Measurements from ENCODE around the gene MYO19. TPM values are rescaled to one million over a fixed set of nuclear protein-coding genes. Genes with fewer than 3 reads are reported as not detected.
"Not testable (repeated sequence)": the region's sequence is repeated elsewhere in the genome, so short reads cannot be mapped to it uniquely, and the experiment has no call there.

Gene MYO19
- total RNA-seq, 1 experiment from 2014 or later, result 64.8 TPM

DNA sequence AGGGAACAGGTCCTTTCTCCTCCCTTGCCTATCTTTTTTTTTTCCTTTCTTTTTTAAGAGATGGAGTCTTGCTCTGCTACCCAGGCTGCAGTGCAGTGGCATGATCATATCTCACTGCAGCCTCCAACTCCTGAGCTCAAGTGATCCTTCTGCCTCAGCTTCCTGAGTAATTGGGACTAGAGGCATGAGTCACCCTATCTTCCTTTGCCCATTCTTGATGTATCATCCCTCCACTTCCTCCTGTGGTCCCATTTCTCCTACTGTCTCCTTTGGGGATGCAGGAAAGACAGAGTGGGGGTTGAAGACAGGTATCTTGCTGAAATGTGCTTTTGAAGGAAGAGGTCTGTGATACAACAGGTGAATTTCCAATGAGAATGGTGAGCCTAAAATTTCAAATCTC lies 5.5 kb downstream of the MYO19 start:
- peak; percentile 80 for DNase-seq (ENCODE audit: low spot score)

DNA sequence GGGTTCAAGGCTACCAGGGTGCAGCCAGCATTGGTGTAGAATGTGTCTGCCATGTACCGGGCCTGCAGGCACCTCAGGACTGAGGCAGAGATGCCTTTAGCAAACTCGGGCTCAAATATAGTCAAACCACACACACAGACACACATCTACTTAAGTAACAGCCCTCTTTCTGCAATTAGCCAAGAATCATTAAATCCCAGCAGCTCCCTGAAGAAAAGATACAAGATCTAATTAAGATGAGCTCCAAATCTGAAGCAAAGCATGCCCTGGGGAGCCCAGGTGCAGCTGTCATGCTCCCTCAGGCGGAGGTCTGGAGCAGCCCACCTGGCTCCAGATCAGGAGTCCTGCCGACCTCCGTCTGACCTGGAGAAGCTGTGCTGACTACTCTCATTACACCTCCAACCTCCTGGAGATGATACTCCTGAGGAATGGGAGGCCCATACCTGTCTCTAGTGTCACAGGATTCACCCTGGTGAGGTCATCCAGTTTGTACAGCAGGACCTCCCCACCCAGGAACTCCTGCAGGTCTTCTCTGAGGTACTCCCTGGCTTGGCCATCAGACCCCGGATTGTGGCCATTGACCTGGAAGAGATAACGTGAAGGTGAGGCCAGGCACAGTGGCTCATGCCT lies 6.9 kb downstream of the MYO19 start:
- DNase-seq (ENCODE audit: low spot score), result no peak

DNA sequence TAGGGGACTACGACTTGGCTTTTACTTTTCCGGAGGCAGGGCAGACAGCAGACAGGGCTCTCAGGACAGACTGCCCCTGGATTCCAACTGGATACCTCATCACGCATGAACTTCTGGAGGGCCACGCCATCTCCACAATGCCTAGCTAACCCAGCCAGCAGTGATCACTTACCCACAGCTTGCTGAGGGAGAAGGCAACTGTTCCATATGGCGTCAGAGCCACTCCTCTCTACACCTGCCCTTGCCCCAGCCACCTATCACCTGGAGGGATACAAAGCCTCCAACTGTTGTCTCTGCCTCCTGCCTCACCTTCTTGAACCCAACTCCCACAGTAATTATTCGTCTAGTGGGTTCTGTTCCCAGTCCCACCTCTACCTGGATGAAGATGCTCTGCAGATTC lies 8.8 kb downstream of the MYO19 start:
- no peak for DNase-seq (ENCODE audit: low spot score)

DNA sequence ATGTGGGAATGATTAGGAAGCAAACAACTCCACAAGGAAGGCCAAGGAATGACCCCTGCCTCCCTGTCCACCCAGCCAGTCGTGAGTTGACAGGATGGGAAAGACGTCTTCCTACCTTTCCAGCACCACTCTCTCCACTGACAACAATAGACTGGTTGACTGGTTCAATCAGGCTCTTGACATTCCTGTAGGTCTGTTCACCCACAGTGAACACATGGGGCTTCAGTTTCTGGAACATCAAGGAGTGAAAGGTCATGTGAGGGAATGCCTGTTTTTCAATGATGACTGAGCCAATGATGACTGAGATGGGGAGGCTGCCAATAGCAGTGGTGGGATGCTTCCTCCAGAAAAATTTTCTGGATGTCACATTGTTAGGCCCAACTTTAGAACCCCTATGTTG lies 9.6 kb downstream of the MYO19 start:
- DNase-seq (ENCODE audit: low spot score), result no peak

DNA sequence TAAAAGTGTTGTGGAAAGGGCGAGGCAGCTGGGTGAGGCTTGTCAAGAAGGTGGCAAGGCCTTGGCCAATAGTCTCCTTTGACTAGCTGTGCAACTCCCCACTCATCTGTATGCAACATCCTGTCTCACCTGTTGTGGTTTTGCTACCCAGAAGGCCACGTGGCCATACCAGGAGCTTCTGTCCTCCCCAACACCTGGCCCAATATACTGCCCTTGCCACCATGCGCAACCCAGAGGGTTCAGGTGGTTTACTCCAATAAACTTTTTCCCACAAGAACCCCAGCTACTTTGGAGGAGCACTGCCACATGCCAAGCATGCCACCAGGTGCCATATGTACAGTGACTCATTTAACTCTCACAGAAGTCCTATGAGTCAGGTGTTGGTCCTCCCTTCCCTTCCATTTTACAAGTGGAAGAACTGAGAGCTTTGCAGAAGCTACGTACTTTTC lies 10.2 kb downstream of the MYO19 start:
- peak; percentile 46 for DNase-seq (ENCODE audit: low spot score)

DNA sequence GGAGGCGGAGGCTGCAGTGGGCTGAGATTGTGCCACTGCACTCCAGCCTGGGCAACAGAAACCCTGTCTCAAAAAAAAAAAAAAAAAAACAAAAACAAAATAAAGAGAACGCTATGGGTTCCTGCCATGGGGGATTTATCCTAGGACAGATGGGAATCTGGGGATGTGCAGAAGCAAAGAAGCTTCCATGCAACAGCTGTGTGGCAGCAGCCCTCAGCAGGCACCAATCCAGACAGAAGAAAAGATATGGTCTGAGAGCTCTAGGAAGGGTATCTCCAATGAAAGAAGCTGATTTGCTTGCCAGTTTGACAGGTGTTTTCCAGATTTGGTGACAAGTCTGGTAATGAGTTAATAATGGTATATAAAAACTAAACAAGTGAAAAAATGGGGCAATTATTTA lies 11.6 kb downstream of the MYO19 start:
- DNase-seq (ENCODE audit: low spot score), result no peak

DNA sequence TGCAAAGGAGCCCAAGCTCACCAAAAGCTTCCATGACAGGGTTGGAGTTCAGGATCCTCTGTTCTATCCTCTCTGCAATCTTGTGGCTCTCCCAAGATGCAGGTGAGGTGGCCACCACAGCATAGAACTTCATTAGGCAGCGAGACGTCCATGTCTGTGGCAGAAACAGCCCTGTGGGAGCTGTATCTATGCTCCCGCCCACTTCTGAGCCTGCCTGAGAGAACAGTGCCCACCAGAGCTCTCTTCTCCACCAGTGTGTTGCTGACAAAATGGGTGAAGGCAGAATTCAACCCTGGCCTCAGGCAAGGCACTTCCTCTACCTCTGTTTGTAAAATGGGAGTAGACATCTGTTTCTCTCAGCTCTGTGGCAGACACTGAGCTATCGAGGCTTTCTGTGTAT lies 18.8 kb downstream of the MYO19 start:
- no peak for DNase-seq (ENCODE audit: low spot score)

DNA sequence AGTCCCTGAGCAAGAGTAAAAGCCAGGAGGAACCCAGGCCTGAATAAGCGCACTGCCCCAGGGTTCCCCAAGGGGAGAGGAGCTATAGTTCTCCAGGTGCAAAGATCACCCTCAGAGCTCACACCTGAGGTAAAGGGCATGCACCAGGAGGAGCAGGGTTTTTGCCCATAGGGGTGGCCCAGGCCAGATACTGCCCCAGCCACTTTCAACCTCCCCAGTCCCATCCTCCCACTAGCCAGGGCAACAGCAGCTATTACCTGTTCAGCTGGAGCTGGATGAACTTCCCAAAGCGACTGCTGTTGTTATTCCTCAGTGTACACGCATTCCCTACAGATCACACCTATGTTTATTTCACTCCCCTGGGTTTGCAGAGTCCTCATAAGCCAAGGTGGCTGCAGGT lies 19.8 kb downstream of the MYO19 start:
- no peak for DNase-seq (ENCODE audit: low spot score)

DNA sequence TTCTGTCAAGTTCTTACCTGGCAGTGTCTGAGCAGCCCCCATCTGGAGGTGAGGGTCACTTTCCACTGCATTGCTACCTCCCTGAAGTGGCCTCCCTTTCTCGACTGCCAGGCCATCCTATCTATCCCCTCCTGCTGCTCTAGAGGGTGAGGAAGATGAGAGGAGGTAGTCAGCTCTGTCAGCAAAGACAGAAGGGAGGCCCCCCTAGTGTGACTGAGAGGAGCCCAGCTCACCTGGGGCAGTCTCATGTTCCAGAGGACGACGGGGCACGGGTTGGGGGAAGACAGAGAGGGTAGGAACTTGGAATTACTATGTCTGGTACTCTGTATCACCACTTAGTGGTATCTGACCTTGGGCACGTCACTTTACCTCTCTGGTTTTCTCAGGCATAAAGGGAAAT lies 22.0 kb downstream of the MYO19 start:
- DNase-seq (ENCODE audit: low spot score), result no peak

DNA sequence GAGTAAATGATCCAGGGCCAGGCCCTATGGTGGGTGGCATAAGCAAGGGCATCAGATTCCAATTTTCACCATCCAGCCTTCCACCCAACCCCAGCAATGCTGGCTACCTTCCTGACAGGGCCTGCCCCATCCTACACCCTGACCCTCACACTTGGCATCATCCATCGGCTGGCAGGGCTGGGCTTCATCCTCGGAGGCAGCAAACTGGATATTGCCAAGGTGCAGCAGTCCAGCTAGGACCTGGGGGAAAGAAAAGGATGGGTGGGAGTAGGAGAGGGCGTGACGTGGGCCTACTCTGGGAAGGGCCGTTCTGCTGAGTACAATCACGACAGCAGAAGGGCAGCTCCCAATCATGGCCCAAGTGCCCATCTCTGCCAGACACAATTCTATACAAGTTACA lies 23.5 kb downstream of the MYO19 start:
- no peak for DNase-seq (ENCODE audit: low spot score)

DNA sequence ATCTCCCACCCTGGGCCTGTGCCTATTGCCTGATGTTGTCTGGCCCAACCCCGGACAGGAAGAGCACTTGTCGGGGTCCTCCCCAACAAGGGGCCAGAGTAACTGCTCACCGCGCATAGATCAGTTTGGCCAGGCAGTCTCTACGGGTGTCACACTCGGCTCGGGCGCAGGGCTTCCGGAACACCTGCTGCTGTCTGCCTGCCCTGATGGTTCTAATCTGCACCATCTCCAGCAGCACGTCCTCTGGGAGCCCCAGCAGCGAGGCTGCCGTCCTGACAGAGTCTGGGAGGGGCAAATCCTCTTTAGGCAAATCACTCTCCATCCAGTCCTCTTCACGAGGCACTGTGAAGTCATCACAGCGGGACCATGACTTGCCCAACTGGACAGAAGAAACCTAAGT lies 24.0 kb downstream of the MYO19 start:
- no peak for DNase-seq (ENCODE audit: low spot score)

DNA sequence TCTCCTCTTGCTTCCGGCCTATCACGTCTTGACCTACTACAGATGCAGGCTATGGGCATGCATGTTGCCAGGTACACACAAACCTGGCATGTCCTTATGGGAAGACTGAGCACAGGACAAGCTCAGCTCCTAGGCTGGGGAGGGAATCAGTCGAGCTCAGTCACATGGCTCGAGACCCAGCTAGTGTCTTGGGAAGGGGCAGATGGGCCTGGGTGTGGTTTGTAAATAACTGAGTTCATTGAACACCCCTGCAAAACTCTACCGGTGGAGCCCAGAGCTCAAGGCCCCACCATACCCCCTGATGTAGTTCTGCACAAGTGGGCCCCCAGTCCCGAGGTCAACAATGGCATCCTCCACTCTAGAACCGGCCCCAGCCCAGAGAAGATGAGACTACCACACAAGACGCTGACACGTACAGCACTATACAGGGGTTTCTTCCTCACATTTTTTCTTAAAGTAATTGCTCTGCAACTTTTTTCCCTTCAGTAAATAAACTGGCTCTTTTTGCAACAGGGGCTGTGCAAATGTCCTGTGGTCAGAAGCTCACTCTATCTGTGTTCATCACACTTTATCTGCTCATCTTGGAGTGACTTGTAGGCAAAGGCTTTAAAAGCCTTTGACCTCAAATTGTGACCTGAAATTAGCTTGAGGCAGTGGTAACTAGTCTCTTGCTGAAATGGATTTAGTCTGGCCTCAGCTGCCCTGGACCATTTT lies 25.2 kb downstream of the MYO19 start:
- DNase-seq (ENCODE audit: low spot score), result no peak

DNA sequence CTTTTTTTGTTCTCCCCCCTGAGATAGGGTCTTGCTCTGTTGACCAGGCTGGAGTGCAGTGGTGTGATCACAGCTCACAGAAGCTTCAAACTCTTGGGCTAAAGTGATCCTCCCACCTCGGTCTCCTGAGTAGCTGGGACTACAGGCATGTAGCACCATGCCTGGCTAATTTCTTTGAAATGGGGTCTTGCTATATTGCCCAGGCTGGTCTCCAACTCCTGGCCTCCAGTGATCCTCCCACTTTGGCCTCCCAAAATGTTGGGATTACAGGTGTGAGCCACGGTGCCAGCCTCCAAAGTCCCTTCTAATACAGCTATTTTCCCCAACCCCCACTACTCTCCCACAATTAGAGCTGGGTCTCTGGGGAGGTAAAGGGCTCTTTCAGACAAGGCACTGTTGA lies 26.2 kb downstream of the MYO19 start:
- not testable (repeated sequence) for DNase-seq (ENCODE audit: low spot score)

DNA sequence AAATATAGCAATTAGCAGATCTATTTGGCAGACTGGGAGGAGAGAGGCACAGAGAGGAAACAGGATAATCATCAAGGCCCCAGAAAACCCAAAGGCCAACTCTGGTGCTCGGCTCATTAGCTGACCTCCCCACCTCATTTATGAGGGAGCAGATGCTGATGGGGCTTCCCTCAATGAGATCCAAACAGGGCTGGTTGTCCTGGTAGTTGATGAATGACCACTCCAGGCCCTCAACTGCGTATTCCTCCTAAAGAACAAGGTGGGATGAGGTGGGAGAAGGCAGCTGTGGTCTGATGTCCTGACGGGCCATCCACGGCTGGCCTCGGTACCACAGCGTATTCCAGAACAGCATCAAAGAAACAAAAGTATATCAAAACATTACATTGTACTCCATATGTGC lies 27.4 kb downstream of the MYO19 start:
- no peak for DNase-seq (ENCODE audit: low spot score)

DNA sequence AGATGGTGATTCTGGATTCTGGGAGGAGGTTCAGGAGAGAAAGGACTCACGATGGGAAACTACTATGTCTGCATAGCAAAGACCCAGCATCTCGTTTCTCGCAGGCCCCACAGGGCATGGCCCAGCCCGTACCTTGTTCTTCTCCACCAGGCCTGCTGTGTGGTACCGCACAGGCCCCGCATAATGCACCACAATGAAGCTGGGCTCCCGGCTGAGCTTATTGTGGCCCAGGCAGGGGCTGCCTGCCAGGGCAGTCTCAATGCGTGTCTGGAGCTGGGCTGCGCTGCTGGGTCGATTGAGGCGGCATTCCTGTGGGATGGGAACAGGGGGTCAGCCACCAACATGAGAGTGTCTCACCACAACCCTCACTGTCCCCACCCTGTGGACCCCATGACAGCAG lies 27.8 kb downstream of the MYO19 start:
- DNase-seq (ENCODE audit: low spot score), result no peak

DNA sequence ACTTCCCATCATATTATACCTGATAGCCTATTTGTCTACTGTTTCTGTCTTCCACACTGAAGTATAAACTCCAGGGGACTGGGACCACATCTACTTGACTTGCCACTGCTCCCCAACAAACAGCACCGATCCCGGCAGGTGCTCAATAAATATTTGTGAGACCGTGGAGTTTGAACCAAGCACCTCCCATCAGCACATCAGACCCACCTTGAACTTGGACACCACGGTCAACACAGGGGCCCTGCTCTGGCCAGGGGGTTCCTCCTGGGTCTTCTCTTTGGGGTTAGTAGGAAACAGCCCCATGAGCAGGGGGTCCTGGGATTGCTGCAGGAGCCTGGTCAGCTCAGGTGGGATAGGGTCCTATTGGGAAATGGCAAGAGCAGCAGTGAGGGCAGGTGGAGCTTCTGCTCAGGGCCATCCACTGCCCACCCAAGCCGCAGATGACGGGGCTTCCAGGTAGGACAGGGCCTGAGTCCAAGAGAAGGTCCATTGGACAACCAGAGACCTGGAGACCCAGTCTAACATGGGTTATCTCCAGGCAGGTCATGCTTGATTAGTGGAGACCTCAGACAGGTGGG lies 28.3 kb downstream of the MYO19 start:
- no peak for DNase-seq (ENCODE audit: low spot score)

DNA sequence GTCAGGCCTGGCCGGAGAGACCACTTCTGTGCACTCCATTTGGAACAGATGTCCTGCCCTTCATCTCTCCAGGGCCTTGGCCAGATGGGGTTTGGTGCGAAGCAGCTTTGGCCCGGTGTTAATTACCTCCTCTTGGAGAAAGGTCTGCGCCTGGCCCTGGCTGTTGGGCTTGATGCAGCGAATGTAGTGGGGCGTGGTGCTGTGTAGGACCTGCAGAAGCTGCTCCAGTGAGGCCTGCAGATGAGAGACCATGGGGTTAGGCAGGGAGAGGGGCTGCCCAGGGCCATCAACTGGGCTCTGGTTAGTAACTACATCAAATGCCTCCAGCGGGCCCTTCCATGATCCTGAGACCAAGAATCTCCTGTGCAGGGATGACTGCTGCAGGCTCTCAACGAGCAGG lies 29.5 kb downstream of the MYO19 start:
- DNase-seq (ENCODE audit: low spot score), result no peak

DNA sequence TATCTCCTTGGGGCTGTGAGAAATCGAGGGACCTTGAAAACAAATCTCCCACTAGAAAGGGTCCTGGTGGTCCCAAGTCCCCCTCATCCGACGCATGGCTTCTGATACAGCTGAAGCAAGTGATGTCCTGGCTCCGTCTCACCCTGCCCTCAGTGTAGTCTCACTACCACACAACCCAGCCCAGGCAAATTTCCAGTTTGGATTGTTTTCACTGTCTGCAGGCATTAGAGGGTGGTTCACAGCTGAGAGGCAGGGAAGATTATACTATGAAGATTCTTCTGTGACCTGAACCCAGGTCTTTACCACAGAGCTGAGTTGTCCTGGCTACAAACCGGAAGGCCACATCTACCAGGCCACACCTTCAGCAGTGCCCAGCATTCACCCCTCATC lies 30.5 kb downstream of the MYO19 start:
- DNase-seq (ENCODE audit: low spot score), result no peak

DNA sequence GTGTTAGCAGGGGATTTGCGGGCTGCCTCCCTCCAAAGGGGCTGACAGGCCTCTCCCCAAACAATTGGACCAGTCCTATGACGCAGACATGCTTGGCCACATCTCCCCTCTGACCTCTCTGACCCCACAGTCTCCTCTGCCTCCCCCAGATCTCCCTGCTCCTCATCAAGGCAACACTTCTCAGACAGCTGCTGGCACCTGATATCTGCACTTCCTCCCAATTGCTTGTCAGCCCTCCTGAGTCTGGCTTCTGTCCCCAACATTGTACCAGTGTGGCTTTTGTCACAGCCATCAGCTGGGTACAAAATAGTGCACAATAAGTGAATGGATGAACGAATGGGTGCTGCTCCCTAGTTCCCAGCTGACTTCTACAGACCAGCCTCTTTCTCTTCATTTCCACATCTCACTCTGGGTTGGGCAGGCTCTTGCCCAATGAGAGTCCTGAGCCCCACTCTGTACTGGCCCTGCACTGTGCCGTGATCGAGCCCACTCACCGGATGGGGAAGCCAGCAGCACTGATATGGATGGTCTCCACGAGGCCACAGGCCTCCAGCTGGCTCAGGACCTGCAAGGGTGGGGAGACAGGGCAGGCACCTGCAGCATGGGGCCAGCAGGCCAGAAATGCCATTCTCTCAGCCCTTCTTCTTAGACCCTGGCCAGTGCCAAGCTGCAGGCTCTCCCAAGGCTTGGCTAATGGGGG lies 31.1 kb downstream of the MYO19 start:
- no peak for DNase-seq (ENCODE audit: low spot score)

DNA sequence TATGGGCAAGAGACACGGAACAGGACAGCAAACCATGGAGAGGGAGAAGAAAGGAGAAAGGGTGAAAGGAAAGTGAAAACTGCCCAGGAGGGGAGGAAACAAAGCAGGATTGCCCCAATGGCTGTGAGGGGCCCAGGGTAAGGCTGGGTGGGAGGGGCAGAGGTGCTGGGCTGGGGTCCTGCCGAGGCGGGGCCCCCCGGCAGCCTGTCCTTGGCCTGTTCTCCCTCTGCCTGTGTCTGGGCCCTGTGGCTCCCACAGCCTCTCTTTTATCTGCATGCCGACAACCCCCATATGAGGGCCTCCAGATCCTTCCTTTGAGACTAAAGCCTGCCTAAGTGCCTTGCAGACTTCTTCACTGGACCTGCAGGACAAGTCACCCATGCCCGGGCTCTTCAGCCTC lies 32.7 kb downstream of the MYO19 start:
- DNase-seq (ENCODE audit: low spot score), result no peak

DNA sequence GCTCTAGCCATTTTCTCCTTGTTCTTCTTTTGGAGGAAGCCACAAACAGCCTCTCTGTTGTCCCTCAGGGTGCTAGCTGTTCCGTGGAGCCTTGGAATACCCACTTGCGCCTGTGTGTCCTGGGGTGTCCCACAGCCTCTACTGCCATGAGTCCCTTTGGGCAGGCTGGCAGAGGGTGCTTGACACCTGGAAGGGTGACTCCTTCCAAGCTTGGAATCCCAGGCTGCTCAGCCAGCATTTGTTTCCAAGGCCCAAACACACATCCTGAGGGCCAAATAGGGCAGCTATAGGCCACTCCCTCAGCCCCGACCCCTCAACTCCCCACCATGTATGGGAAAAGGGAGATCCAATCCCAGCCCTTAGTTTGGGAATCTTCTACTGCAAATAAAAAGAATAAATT lies 33.3 kb downstream of the MYO19 start:
- DNase-seq (ENCODE audit: low spot score), result no peak

DNA sequence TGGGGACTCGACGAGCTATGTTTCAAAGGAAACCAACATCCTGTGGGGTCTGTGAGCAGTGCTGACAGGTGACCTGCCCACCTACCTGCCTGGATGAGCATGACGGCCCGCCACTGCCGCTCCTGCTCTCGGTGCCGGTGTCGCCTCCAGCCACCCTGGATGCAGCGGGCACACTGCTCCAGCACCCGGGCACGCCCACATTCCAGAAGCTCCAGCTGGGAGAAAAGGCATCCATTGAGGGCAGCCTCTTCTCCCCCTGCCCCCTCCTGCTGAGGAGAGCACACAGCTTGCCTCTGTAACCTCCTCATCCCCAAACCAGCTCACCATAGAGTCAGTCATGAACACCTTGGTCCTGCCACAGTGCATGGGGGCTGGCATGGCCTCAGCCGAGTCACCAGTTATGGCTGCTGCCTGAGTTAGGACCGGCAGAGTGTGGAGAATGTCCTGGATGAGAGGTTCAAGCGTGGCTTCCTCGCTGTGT lies 33.9 kb downstream of the MYO19 start:
- no peak for DNase-seq (ENCODE audit: low spot score)

Data from A172 (cell line).